Measurements from ENCODE around the gene GET3.

GET3 gene

GRCh38 chr19:12792051-12792852 is 55.0 kb downstream of the GET3 start:
- peak overlapping the region; percentile 91 for H3K27ac ChIP-seq
- TF ChIP-seq CTCF (conservative IDR thresholded peaks at IDR 0.05): no peak

- no peak for TF ChIP-seq CTCF (conservative IDR thresholded peaks at IDR 0.05)
These were observed 55.6 kb downstream of the GET3 start for GRCh38 chr19:12792853-12793289.

GRCh38 chr19:12793290-12794195 is 56.2 kb downstream of the GET3 start:
- H3K27ac ChIP-seq: peak overlapping the region; percentile 91
- no peak for TF ChIP-seq CTCF (conservative IDR thresholded peaks at IDR 0.05)

More at GRCh38 chr19:12792853-12793289, 55.6 kb downstream of the GET3 start:
- H3K27ac ChIP-seq: peak overlapping the region; percentile 91

- peak overlapping the region; percentile 91 for H3K27ac ChIP-seq
- TF ChIP-seq CTCF (conservative IDR thresholded peaks at IDR 0.05): no peak
These were observed 57.1 kb downstream of the GET3 start for GRCh38 chr19:12794196-12794941.

GRCh38 chr19:12794971-12795381 is 57.7 kb downstream of the GET3 start:
- peak overlapping the region; percentile 91 for H3K27ac ChIP-seq
- no peak for TF ChIP-seq CTCF (conservative IDR thresholded peaks at IDR 0.05)

GRCh38 chr19:12796146-12797071 is 59.1 kb downstream of the GET3 start:
- H3K27ac ChIP-seq: peak overlapping the region; percentile 30; the same call in 1 of the 2 replicates
- peak; percentile 91 for TF ChIP-seq CTCF (conservative IDR thresholded peaks at IDR 0.05)
